OCI-LY7 (cell line): ENCODE data around the gene DTNB. TPM values are rescaled to one million over a fixed set of nuclear protein-coding genes. Genes with fewer than 3 reads are reported as not detected.

ENCODE experiments used
- BruUV-seq: library from RNA; stranded (reverse); fragments of 400-500 nt; replicated peaks from 2 replicates; lab custom pipeline; 2021; lab: Mats Ljungman, UMichigan
- CTCF ChIA-PET: fragments of 300-600 bp; sonication (Branson Sonifier 250); formaldehyde crosslinking; loops from one replicate; lab custom pipeline; 2022; ENCODE audit warnings: antibody characterized with exemption; ENCODE audit not compliant: unreplicated experiment; lab: Charles Lee
- POLR2A ChIA-PET: fragments of 300-600 bp; sonication (Branson Sonifier 250); formaldehyde crosslinking; loops from one replicate; lab custom pipeline; 2022; ENCODE audit warnings: antibody characterized with exemption; lab: Charles Lee
- DNase-seq: peaks from one replicate; pipeline ENCODE4 v3.0.0-alpha.2; 2015; ENCODE audit warnings: low spot score
- H2AFZ ChIP-seq: fragments of 200-600 bp; sonication (generic), shearing (Covaris generic); 2 replicates; pipeline ENCODE4 v1.6.1; 2014; ENCODE audit warnings: mild to moderate bottlenecking, antibody characterized with exemption, low read length, moderate library complexity
- H3K27ac ChIP-seq: fragments of 200-600 bp; sonication (generic); 2 replicates; pipeline ENCODE4 v1.5.1; 2014; ENCODE audit warnings: mixed run types, low read depth, mild to moderate bottlenecking, moderate library complexity, low read length, inconsistent platforms; ENCODE audit not compliant: poor library complexity, severe bottlenecking
- H3K36me3 ChIP-seq: fragments of 200-600 bp; sonication (generic); 2 replicates; pipeline ENCODE4 v1.6.1; 2014; ENCODE audit warnings: mild to moderate bottlenecking, antibody characterized with exemption, low read length, moderate library complexity, mixed read lengths; ENCODE audit not compliant: insufficient read depth
- H3K4me1 ChIP-seq: fragments of 200-600 bp; sonication (generic); 2 replicates; pipeline ENCODE4 v1.5.1; 2014; ENCODE audit warnings: mild to moderate bottlenecking, low read length; ENCODE audit not compliant: insufficient read depth, poor library complexity, severe bottlenecking
- H3K4me2 ChIP-seq: fragments of 200-600 bp; sonication (generic); 2 replicates; pipeline ENCODE4 v1.6.1; 2014; ENCODE audit warnings: mild to moderate bottlenecking, low read length
- H3K4me3 ChIP-seq: fragments of 200-600 bp; sonication (generic); 2 replicates; pipeline ENCODE4 v1.5.1; 2014; ENCODE audit warnings: mild to moderate bottlenecking, low read depth, low read length; ENCODE audit not compliant: poor library complexity, severe bottlenecking
- H3K79me2 ChIP-seq: fragments of 200-600 bp; sonication (generic); 2 replicates; pipeline ENCODE4 v1.6.1; 2016; ENCODE audit warnings: low read depth, mild to moderate bottlenecking, low read length, moderate library complexity, mixed read lengths; ENCODE audit not compliant: insufficient read depth
- H3K9me2 ChIP-seq: fragments of 200-600 bp; sonication (generic); 2 replicates; pipeline ENCODE4 v1.6.1; 2016; ENCODE audit warnings: mild to moderate bottlenecking, low read length, mixed read lengths; ENCODE audit not compliant: insufficient read depth
- H3K9me3 ChIP-seq: fragments of 200-600 bp; sonication (generic); 2 replicates; pipeline ENCODE4 v1.6.1; 2014; ENCODE audit warnings: mild to moderate bottlenecking, mixed run types, low read length, mixed read lengths
- H4K20me1 ChIP-seq: fragments of 200-600 bp; sonication (generic); 2 replicates; pipeline ENCODE4 v1.6.1; 2014; ENCODE audit warnings: mild to moderate bottlenecking, antibody characterized with exemption, low read length, moderate library complexity, mixed read lengths; ENCODE audit not compliant: insufficient read depth
- EZH2phosphoT487 ChIP-seq: fragments of 200-600 bp; sonication (generic); IDR thresholded peaks from 2 replicates; pipeline ENCODE4 v1.6.1; 2018; ENCODE audit warnings: low read depth, borderline replicate concordance, mild to moderate bottlenecking, mixed run types, antibody characterized with exemption, low read length, moderate library complexity, mixed read lengths
- intact Hi-C: fragments of 100-400 bp; cut with micrococcal nuclease; formaldehyde crosslinking; loops from one replicate; pipeline ENCODE4 v1.10.0; 2022; ENCODE audit not compliant: unreplicated experiment
- total RNA-seq, 2 experiments: library from RNA; depleted of rRNA in 1 of 2; stranded (reverse); fragments of >200 nt in 1 of 2; shearing (Covaris generic) in 1 of 2; gene quantifications; 2 replicates each; pipeline ENCODE4 v1.2.3, GENCODE V29; 2014 to 2022
- TF ChIP-seq, protein P1 (sequence below): fragments of 200-600 bp; sonication (generic); conservative IDR thresholded peaks from 2 replicates; pipeline ENCODE4 v1.5.1; 2014; ENCODE audit warnings: mild to moderate bottlenecking, antibody characterized with exemption, low read length, moderate library complexity, mixed read lengths

Gene DTNB
- total RNA-seq, 2 experiments from 2014 or later = 16.1 to 28.3 TPM

DNA sequence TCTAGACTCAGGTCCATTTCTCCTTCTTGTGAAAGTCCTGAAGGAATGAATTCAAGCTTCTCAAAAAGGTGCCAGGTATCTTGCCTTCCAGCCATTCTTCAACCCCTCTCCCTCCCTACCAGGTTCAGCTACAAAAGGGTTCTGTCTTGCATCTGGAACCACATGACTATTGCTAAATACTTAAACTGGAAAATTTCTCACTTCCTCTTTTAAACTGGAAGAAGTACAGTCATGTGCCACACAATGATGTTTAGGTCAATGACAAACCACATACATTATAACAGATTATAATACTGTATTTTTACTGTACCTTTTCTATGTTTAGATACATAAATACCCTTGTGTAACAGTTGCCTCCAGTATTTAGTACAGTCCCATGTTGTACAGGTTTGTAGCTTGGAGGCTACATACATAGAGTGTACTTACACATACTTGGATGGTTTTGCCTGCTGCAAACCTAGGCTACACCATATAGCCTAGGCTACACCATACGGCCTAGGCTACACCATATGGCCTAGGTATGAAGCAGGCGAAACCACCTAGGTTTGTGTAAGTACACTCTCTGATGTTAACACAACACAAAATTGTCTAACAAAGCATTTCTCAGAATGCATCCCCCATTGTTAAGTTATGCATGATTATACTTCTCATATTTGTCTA, 189.6 kb downstream of the DTNB start:
- Histone ChIP-seq H2AFZ (peak overlapping the region; percentile 68), H3K9me3 (no peaks in the 10 kb centered on the region), H3K4me1 (peaks cover 45% of the 10 kb centered on the region), H3K27ac (peak overlapping the region; percentile 69), H4K20me1 (no peaks in the 10 kb centered on the region), H3K9me2 (no peaks in the 10 kb centered on the region), H3K36me3 (no peaks in the 10 kb centered on the region), H3K4me2 (peak overlapping the region; percentile 66), H3K4me3 (peak overlapping the region; percentile 12), H3K79me2 (no peaks in the 10 kb centered on the region)
- peak; percentile 79 for DNase-seq
- BruUV-seq = no TSS peak
- intact Hi-C loops = loop anchor here (5.0 kb wide), 1 partner anchor 39 kb away; no protein-coding TSS in a partner anchor
- ChIA-PET POLR2A (interaction anchor here (0.6 to 2.3 kb wide), 9 partner anchors 9 to 66 kb away, joined by 3 to 7 read pairs (median 4); no protein-coding TSS in a partner anchor), CTCF (interaction anchor here (0.8 kb wide), 1 partner anchor 106 kb away, joined by 4 read pairs; no protein-coding TSS in a partner anchor)
- no peak for TF ChIP-seq EZH2phosphoT487
- TF ChIP-seq, protein P1, sequence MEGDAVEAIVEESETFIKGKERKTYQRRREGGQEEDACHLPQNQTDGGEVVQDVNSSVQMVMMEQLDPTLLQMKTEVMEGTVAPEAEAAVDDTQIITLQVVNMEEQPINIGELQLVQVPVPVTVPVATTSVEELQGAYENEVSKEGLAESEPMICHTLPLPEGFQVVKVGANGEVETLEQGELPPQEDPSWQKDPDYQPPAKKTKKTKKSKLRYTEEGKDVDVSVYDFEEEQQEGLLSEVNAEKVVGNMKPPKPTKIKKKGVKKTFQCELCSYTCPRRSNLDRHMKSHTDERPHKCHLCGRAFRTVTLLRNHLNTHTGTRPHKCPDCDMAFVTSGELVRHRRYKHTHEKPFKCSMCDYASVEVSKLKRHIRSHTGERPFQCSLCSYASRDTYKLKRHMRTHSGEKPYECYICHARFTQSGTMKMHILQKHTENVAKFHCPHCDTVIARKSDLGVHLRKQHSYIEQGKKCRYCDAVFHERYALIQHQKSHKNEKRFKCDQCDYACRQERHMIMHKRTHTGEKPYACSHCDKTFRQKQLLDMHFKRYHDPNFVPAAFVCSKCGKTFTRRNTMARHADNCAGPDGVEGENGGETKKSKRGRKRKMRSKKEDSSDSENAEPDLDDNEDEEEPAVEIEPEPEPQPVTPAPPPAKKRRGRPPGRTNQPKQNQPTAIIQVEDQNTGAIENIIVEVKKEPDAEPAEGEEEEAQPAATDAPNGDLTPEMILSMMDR = no peak

DNA sequence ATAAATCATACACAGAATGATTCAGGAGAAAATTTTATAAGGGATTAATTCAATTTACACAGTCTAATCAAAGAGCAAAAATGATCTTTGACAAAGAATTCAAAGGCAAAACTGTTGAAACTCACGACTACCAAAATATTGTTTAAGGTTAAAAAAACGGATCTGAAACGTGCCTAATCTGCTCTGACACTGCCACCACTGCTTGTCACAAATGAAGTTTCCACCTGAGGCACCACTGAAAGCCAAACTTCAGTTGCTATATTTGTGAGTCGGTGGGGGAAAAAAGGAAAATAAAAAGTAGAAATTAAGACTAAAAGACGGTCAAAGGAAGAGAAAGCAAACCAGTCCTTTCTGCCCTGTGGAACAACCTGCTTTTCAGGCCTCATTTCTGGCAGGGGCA, 191.0 kb downstream of the DTNB start:
- H3K79me2 ChIP-seq = no peaks in the 10 kb centered on the region
- ChIA-PET CTCF (no interaction called here), POLR2A (interaction anchor here (1.0 to 2.3 kb wide), 3 partner anchors 15 to 65 kb away, joined by 3 to 6 read pairs (median 4); no protein-coding TSS in a partner anchor)
- H3K4me1 ChIP-seq = peaks cover 45% of the 10 kb centered on the region
- H3K4me3 ChIP-seq = peak overlapping the region; percentile 30
- DNase-seq = peak; percentile 73
- no peaks in the 10 kb centered on the region for H4K20me1 ChIP-seq
- intact Hi-C loops = loop anchor here (1.0 to 5.0 kb wide), 3 partner anchors 40 to 80 kb away; no protein-coding TSS in a partner anchor
- TF ChIP-seq EZH2phosphoT487 = no peak
- TF ChIP-seq, protein P1 = peak; percentile 40; the same call in 1 of the 2 replicates
- no peaks in the 10 kb centered on the region for H3K9me2 ChIP-seq
- H3K9me3 ChIP-seq = no peaks in the 10 kb centered on the region
- BruUV-seq = no TSS peak
- H3K4me2 ChIP-seq = peak overlapping the region; percentile 66
- H2AFZ ChIP-seq = peak overlapping the region; percentile 68
- peak overlapping the region; percentile 69 for H3K27ac ChIP-seq
- H3K36me3 ChIP-seq = no peaks in the 10 kb centered on the region
